H1 (cell line): ENCODE measurements around the gene TRABD2A. TPM values are rescaled to one million over a fixed set of nuclear protein-coding genes. Genes with fewer than 3 reads are reported as not detected.

Source experiments
- RNF2 ChIP-seq: fragments of 200-900, 300-1000 bp; sonication (generic); IDR thresholded peaks from 2 replicates; pipeline ENCODE4 v1.7.1; 2016; ENCODE audit warnings: borderline replicate concordance, low read depth, mild to moderate bottlenecking, antibody characterized with exemption, low read length; ENCODE audit not compliant: poor library complexity, severe bottlenecking; ENCODE audit errors: missing control alignments
- polyA plus RNA-seq, 7 experiments: library from polyadenylated mRNA; depleted of rRNA in 3 of 7; stranded (reverse) in 5 of 7; unstranded in 2 of 7; fragments of >200 nt in 5 of 7; fragments of 200-250 nt in 2 of 7; gene quantifications; 1 replicate in 5 of 7; 2 replicates in 1 of 7; 4 replicates in 1 of 7; pipeline versions ENCODE4 v1.2.1 to v1.2.3, GENCODE V29; 2011 to 2013; ENCODE audit warnings: missing spikeins in 2 of 7, mixed read lengths in 2 of 7
- total RNA-seq: library from RNA; stranded (reverse); fragmentation: NEBNext Ultra II Directional; extraction: Animal tissue kit (Norgen Biotek cat#: 25700); gene quantifications from 2 replicates; pipeline ENCODE4 v1.2.1, GENCODE V29; 2021

Gene TRABD2A
- total and polyA plus RNA-seq, 2 of the 8 experiments (the other 6 are each of a cell fraction or from before 2014, with no cell fraction given), result 17.3 to 18.6 TPM

DNA sequence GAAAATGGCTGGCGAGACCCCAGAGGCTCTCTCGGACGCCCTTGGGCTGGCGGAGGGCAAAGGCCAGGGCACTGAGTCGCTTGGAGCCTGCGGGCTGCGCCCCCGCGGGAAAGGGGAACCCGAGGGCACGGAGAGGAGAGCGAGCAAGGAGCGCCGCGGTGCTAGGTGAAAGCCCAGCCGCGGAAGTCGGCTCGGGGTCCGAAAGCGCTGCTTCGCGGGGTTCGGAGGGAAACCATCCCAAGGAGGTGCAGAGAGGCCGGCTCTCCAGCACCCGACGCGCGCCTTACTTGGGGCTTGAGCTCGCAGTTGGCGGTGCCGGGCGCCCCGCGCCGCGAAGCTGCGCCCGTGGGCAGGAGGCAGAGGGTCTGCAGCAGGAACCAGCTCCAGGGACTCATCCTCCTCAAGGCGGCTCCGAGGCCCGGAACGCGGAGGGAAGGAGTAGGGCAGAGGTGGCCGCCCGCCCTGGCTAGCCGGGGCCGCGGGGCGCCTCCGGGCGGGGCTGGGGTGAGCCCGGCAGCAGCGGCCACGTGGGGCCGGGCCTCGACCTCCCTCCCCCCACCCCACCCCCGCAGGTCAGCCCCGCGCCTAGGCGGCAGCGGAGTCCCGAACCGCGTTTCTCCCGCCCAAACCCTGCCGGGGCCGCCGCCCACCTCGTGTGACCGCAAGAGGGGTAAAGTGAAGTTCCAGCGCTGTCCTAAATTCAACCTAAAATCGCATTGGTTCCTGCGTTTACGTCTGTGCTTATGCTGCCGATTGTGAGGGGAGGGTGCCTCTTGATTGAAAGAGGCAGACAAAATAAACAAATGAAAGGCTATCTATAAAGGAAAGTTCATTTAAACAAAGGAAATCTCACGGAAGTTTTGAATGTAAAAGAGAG, at the start of gene TRABD2A (continued):
- peak; percentile 32 for TF ChIP-seq RNF2
